H9 (cell line): ENCODE measurements around the gene OR5B12. TPM values are rescaled to one million over a fixed set of nuclear protein-coding genes. Genes with fewer than 3 reads are reported as not detected.

Experiments
- DNase-seq: peaks from one replicate; pipeline ENCODE4 v3.0.0-alpha.2; 2017
- H2AFZ ChIP-seq: one replicate; pipeline ENCODE4 v1.6.1; 2013; ENCODE audit warnings: mild to moderate bottlenecking, low read length, control low read depth, moderate library complexity
- H2AK5ac ChIP-seq: 2 replicates; pipeline ENCODE4 v1.6.1; 2013; ENCODE audit warnings: low read length, control low read depth, mixed read lengths; ENCODE audit not compliant: insufficient read length
- H2BK120ac ChIP-seq: one replicate; pipeline ENCODE4 v1.6.1; 2013; ENCODE audit warnings: low read depth, mild to moderate bottlenecking, low read length, control low read depth, inconsistent platforms; ENCODE audit not compliant: poor library complexity, severe bottlenecking
- H2BK12ac ChIP-seq: 2 replicates; pipeline ENCODE4 v1.6.1; 2013; ENCODE audit warnings: low read length, control low read depth, mixed read lengths, low read depth; ENCODE audit not compliant: insufficient read length
- H2BK15ac ChIP-seq: 2 replicates; pipeline ENCODE4 v1.6.1; 2013; ENCODE audit warnings: low read depth, low read length, control low read depth
- H2BK20ac ChIP-seq: one replicate; pipeline ENCODE4 v1.6.1; 2013; ENCODE audit warnings: low read depth, mild to moderate bottlenecking, low read length, control low read depth, inconsistent platforms; ENCODE audit not compliant: poor library complexity, severe bottlenecking
- H2BK5ac ChIP-seq: 2 replicates; pipeline ENCODE4 v1.6.1; 2013; ENCODE audit warnings: low read length, control low read depth, mixed read lengths; ENCODE audit not compliant: insufficient read length
- H3K14ac ChIP-seq: 2 replicates; pipeline ENCODE4 v1.6.1; 2013; ENCODE audit warnings: low read length, control low read depth; ENCODE audit not compliant: insufficient read depth
- H3K18ac ChIP-seq: 2 replicates; pipeline ENCODE4 v1.6.1; 2013; ENCODE audit warnings: low read depth, mild to moderate bottlenecking, mixed read lengths, low read length, control low read depth; ENCODE audit not compliant: insufficient read length
- H3K23ac ChIP-seq: 2 replicates; pipeline ENCODE4 v1.6.1; 2013; ENCODE audit warnings: low read length, control low read depth, mixed read lengths, low read depth; ENCODE audit not compliant: insufficient read length
- H3K23me2 ChIP-seq: 2 replicates; pipeline ENCODE4 v1.6.1; 2013; ENCODE audit warnings: low read depth, mild to moderate bottlenecking, mixed read lengths, low read length, control low read depth; ENCODE audit not compliant: insufficient read length, poor library complexity, severe bottlenecking
- H3K27ac ChIP-seq: 2 replicates; pipeline ENCODE4 v1.5.1; 2013; ENCODE audit warnings: low read length, control low read depth, mixed read lengths, low read depth; ENCODE audit not compliant: insufficient read length
- H3K27me3 ChIP-seq: 2 replicates; pipeline ENCODE4 v1.6.1; 2013; ENCODE audit warnings: low read length, control low read depth, inconsistent platforms; ENCODE audit not compliant: insufficient read depth
- H3K4ac ChIP-seq: 2 replicates; pipeline ENCODE4 v1.6.1; 2013; ENCODE audit warnings: low read depth, mild to moderate bottlenecking, control low read depth, inconsistent platforms, low read length, moderate library complexity
- H3K4me1 ChIP-seq: 2 replicates; pipeline ENCODE4 v1.6.1; 2013; ENCODE audit warnings: low read length, control low read depth, inconsistent platforms; ENCODE audit not compliant: insufficient read depth
- H3K4me2 ChIP-seq: 2 replicates; pipeline ENCODE4 v1.6.1; 2013; ENCODE audit warnings: low read length, control low read depth, mixed read lengths; ENCODE audit not compliant: insufficient read length, insufficient read depth
- H3K56ac ChIP-seq: 2 replicates; pipeline ENCODE4 v1.6.1; 2013; ENCODE audit warnings: low read depth, mild to moderate bottlenecking, mixed read lengths, low read length, control low read depth; ENCODE audit not compliant: insufficient read length
- H3K79me1 ChIP-seq: 2 replicates; pipeline ENCODE4 v1.6.1; 2013; ENCODE audit warnings: low read depth, mild to moderate bottlenecking, moderate library complexity, low read length, control low read depth, inconsistent platforms; ENCODE audit not compliant: insufficient read depth, poor library complexity, severe bottlenecking
- H3K79me2 ChIP-seq: 2 replicates; pipeline ENCODE4 v1.6.1; 2013; ENCODE audit warnings: low read length, control low read depth, inconsistent platforms; ENCODE audit not compliant: insufficient read depth
- H3K9ac ChIP-seq: 2 replicates; pipeline ENCODE4 v1.6.1; 2013; ENCODE audit warnings: low read length, control low read depth, mixed read lengths; ENCODE audit not compliant: insufficient read length; ENCODE audit errors: extremely low read depth
- H3K9me3 ChIP-seq: one replicate; pipeline ENCODE4 v1.6.1; 2013; ENCODE audit warnings: low read depth, low read length, inconsistent platforms; ENCODE audit not compliant: control insufficient read depth
- H3T11ph ChIP-seq: one replicate; pipeline ENCODE4 v1.6.1; 2013; ENCODE audit warnings: mild to moderate bottlenecking, low read length, control low read depth, inconsistent platforms
- H4K20me1 ChIP-seq: one replicate; pipeline ENCODE4 v1.6.1; 2013; ENCODE audit not compliant: control insufficient read depth, insufficient read length, insufficient read depth
- H4K5ac ChIP-seq: 2 replicates; pipeline ENCODE4 v1.6.1; 2013; ENCODE audit warnings: low read depth, mild to moderate bottlenecking, mixed read lengths, low read length, control low read depth; ENCODE audit not compliant: insufficient read length
- H4K8ac ChIP-seq: replicated peaks from 2 replicates; pipeline ENCODE4 v1.6.1; 2013; ENCODE audit warnings: low read length, control low read depth, mixed read lengths, low read depth; ENCODE audit not compliant: insufficient read length
- H4K91ac ChIP-seq: 2 replicates; pipeline ENCODE4 v1.6.1; 2013; ENCODE audit warnings: low read depth, mild to moderate bottlenecking, moderate library complexity, mixed read lengths, low read length, control low read depth; ENCODE audit not compliant: insufficient read length
- H3K27ac Mint-ChIP-seq, 3 experiments: 2 replicates in 2 of 3; 3 replicates in 1 of 3; pipeline ENCODE4 v1.8.0; 2020 to 2021; ENCODE audit warnings: mixed read lengths in 3 of 3, mild to moderate bottlenecking in 1 of 3, moderate library complexity in 1 of 3
- H3K27me3 Mint-ChIP-seq: 2 replicates; pipeline ENCODE4 v1.8.0; 2021; ENCODE audit warnings: low read depth, mild to moderate bottlenecking, moderate library complexity, mixed read lengths
- H3K36me3 Mint-ChIP-seq, 3 experiments: 2 replicates in 2 of 3; 3 replicates in 1 of 3; pipeline ENCODE4 v1.8.0; 2020 to 2021; ENCODE audit warnings: low read depth in 3 of 3, mixed read lengths in 3 of 3; ENCODE audit not compliant: insufficient read depth in 1 of 3
- H3K4me1 Mint-ChIP-seq, 2 experiments: 2 replicates each; pipeline ENCODE4 v1.8.0; 2020; ENCODE audit warnings: mixed read lengths in 2 of 2
- H3K4me3 Mint-ChIP-seq, 2 experiments: 2 replicates in 1 of 2; 3 replicates in 1 of 2; pipeline ENCODE4 v1.8.0; 2020 to 2021; ENCODE audit warnings: mild to moderate bottlenecking in 2 of 2, mixed read lengths in 2 of 2, moderate library complexity in 1 of 2
- H3K9me3 Mint-ChIP-seq, 2 experiments: 2 replicates in 1 of 2; 3 replicates in 1 of 2; pipeline ENCODE4 v1.8.0; 2020; ENCODE audit warnings: mild to moderate bottlenecking in 2 of 2, mixed read lengths in 2 of 2, moderate library complexity in 1 of 2
- CTCF ChIP-seq: fragments of 200-600 bp; sonication (generic); conservative IDR thresholded peaks from 3 replicates; pipeline ENCODE4 v1.8.0; 2021; ENCODE audit warnings: antibody characterized with exemption, mild to moderate bottlenecking
- WGBS: extraction: QIAGEN DNeasy Blood & Tissue Kit; methylation state at CpG from one replicate; pipeline ENCODE4 v1.1.7; 2013; ENCODE audit warnings: missing lambda C conversion rate, low lambda C conversion rate, mixed read lengths; ENCODE audit not compliant: insufficient read length; ENCODE audit errors: extremely low coverage; 5-methylcytosine and 5-hydroxymethylcytosine counted together
- total RNA-seq: library from RNA; stranded (reverse); gene quantifications from 2 replicates; pipeline ENCODE4 v1.2.1, GENCODE V29; 2021

Gene OR5B12
- total RNA-seq, 1 experiment from 2014 or later = not detected

- no peak overlapping the region for H3K4me3 Mint-ChIP-seq
These were observed 46.5 kb downstream of the OR5B12 start for GRCh38 chr11:58395581-58395980.

More at GRCh38 chr11:58395581-58395980, 46.5 kb downstream of the OR5B12 start:
- Histone ChIP-seq H4K20me1 (no peaks in the 10 kb centered on the region), H2AK5ac (no peak overlapping the region), H2BK120ac (no peak overlapping the region), H2BK15ac (no peak overlapping the region), H4K8ac (no peak overlapping the region), H3K27ac (no peak overlapping the region), H2BK20ac (no peak overlapping the region), H3K4me1 (no peaks in the 10 kb centered on the region), H3T11ph (no peak overlapping the region), H3K23ac (no peak overlapping the region), H3K9ac (no peak overlapping the region), H3K4ac (no peak overlapping the region), H2BK12ac (no peak overlapping the region), H3K9me3 (no peaks in the 10 kb centered on the region), H3K18ac (no peak overlapping the region), H3K27me3 (no peaks in the 10 kb centered on the region), H3K56ac (no peak overlapping the region), H3K23me2 (no peaks in the 10 kb centered on the region), H4K5ac (no peak overlapping the region), H3K79me1 (no peaks in the 10 kb centered on the region), H3K79me2 (no peaks in the 10 kb centered on the region), H3K4me2 (no peak overlapping the region), H3K14ac (no peak overlapping the region), H4K91ac (no peak overlapping the region), H2BK5ac (no peak overlapping the region), H2AFZ (no peak overlapping the region)
- H3K36me3 Mint-ChIP-seq = peaks cover 4 to 11% (median 6%) of the 10 kb centered on the region in 3 experiments; a peak in 4 of 7 replicates
- no peak overlapping the region for H3K27ac Mint-ChIP-seq
- DNase-seq = no peak
- TF ChIP-seq CTCF = no peak
- peaks cover 16 to 23% of the 10 kb centered on the region in 2 experiments for H3K9me3 Mint-ChIP-seq
- no peaks in the 10 kb centered on the region for H3K27me3 Mint-ChIP-seq
- 0 out of 4 replicates have a peak, but pooled peaks cover 0 to 2% of the 10 kb centered on the region in 2 experiments for H3K4me1 Mint-ChIP-seq
- WGBS = no CpG with 5 or more reads among the region's 2 CpGs
